Ovary (tissue), 9 donors: ENCODE results near the gene CMTM1. TPM values are rescaled to one million over a fixed set of nuclear protein-coding genes. Genes with fewer than 3 reads are reported as not detected.
A peak's percentile ranks its signal among the peaks of the same experiment; 100 is the strongest.

ENCODE experiments used
- DNase-seq, 5 donors: peaks; one replicate each; pipeline ENCODE4 v3.0.0-alpha.2; 2019 to 2020
- H3K27ac ChIP-seq, 2 donors: fragments of 200-600 bp; one replicate each; pipeline versions ENCODE4 v1.5.1 to v1.8.0; 2019 to 2022
- H3K27me3 ChIP-seq: fragments of 200-600 bp; one replicate; pipeline ENCODE4 v1.8.0; 2022
- H3K36me3 ChIP-seq: fragments of 200-600 bp; sonication (generic); one replicate; pipeline ENCODE4 v1.5.1; 2019
- H3K4me1 ChIP-seq: one replicate; pipeline ENCODE4 v1.8.1; 2013; ENCODE audit warnings: mild to moderate bottlenecking, moderate library complexity; ENCODE audit not compliant: insufficient read depth
- H3K4me3 ChIP-seq: fragments of 200-600 bp; sonication (generic); one replicate; pipeline ENCODE4 v1.5.1; 2017
- H3K9me3 ChIP-seq, 2 donors: fragments of 200-600 bp in 1 of 2; sonication (generic) in 1 of 2; one replicate each; pipeline versions ENCODE4 v1.5.1 to v1.8.1; 2013 to 2019; ENCODE audit warnings: mild to moderate bottlenecking in 1 of 2, moderate library complexity in 1 of 2
- EP300 ChIP-seq: sonication (generic); formaldehyde crosslinking; IDR thresholded peaks from one replicate; pipeline ENCODE4 v1.6.1; 2017; ENCODE audit warnings: antibody characterized with exemption
- POLR2A ChIP-seq: fragments of 450-650 bp; IDR thresholded peaks from one replicate; pipeline ENCODE4 v1.6.1; 2017; ENCODE audit warnings: antibody characterized with exemption, mild to moderate bottlenecking, moderate library complexity
- WGBS, 3 donors: extraction: QIAGEN DNeasy Blood & Tissue Kit in 1 of 3; methylation state at CpG; one replicate each; pipeline versions ENCODE4 v1.1.5 to v1.1.7; 2013 to 2017; 5-methylcytosine and 5-hydroxymethylcytosine counted together
- intact Hi-C, 4 donors: fragments of 100-400 bp; cut with DNase I; formaldehyde crosslinking; loops; one replicate each; pipeline versions ENCODE4 v1.11.0 to v1.15.1; 2022 to 2023
- polyA plus RNA-seq, 2 donors: library from polyadenylated mRNA; stranded (reverse); fragments of 200-250 nt in 1 of 2; fragments of 350-450 nt in 1 of 2; fragmentation: Illumina TruSeq in 1 of 2; extraction: RNeasy Lipid Tissue Mini Kit (QIAGEN cat#74804) in 1 of 2; gene quantifications; one replicate each; pipeline ENCODE4 v1.2.3, GENCODE V29; 2013 to 2014
- total RNA-seq, 7 donors: library from RNA; depleted of rRNA in 2 of 7; stranded (reverse); fragments of >200 nt in 2 of 7; fragmentation: NEBNext Ultra II Directional in 3 of 7; extraction: Animal tissue kit (Norgen Biotek cat#: 25700) in 3 of 7; gene quantifications; one replicate each; pipeline versions ENCODE4 v1.1.0 to v1.2.4, GENCODE V29; 2016 to 2023
- TF ChIP-seq, protein P1 (sequence below), 3 donors: fragments of 450-650 bp in 2 of 3; fragments of 200-600 bp in 1 of 3; IDR thresholded peaks; one replicate each; pipeline versions ENCODE4 v1.5.1 to v1.8.0; 2016 to 2022; ENCODE audit warnings: antibody characterized with exemption in 3 of 3, mild to moderate bottlenecking in 1 of 3
- donor health status: DM: no; HTN: no; CAD: no; lungs with moderate emphysema.
- donor health status: DM: no; HTN: no; CAD: no.
- donor health status: Bipolar disorder and iron deficiency.
- donor health status: DM: yes; HTN: yes; CAD: no.
- donor health status: DM: no; HTN: no; CAD: no.
- donor health status: DM: yes; HTN: yes; CAD: no.

Gene CMTM1
- total and polyA plus RNA-seq, 9 donors, result 0.22 to 7.1 (median 3.6) TPM

GRCh38 chr16:66585481-66586239, 19.4 kb downstream of the CMTM1 start:
- TF ChIP-seq, protein P1, sequence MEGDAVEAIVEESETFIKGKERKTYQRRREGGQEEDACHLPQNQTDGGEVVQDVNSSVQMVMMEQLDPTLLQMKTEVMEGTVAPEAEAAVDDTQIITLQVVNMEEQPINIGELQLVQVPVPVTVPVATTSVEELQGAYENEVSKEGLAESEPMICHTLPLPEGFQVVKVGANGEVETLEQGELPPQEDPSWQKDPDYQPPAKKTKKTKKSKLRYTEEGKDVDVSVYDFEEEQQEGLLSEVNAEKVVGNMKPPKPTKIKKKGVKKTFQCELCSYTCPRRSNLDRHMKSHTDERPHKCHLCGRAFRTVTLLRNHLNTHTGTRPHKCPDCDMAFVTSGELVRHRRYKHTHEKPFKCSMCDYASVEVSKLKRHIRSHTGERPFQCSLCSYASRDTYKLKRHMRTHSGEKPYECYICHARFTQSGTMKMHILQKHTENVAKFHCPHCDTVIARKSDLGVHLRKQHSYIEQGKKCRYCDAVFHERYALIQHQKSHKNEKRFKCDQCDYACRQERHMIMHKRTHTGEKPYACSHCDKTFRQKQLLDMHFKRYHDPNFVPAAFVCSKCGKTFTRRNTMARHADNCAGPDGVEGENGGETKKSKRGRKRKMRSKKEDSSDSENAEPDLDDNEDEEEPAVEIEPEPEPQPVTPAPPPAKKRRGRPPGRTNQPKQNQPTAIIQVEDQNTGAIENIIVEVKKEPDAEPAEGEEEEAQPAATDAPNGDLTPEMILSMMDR (IDR thresholded peaks at IDR 0.05), result no peak
- no peak for TF ChIP-seq POLR2A
- no peak for TF ChIP-seq EP300
- intact Hi-C loops, result no loop called here
- 69 to 77% (median 74%) methylated on average over 10 of the region's 10 CpGs for WGBS, 3 donors
- Histone ChIP-seq H3K4me3 (no peak overlapping the region), H3K9me3 (no peaks in the 10 kb centered on the region), H3K27me3 (no peaks in the 10 kb centered on the region), H3K27ac (no peak overlapping the region), H3K4me1 (no peaks in the 10 kb centered on the region), H3K36me3 (no peaks in the 10 kb centered on the region)
- DNase-seq, result no peak

- TF ChIP-seq, protein P1 (IDR thresholded peaks at IDR 0.05), result no peak
- TF ChIP-seq POLR2A (no peak), EP300 (no peak)
- Histone ChIP-seq H3K27ac (no peak overlapping the region), H3K4me3 (no peak overlapping the region)
Observed at GRCh38 chr16:66587881-66588600, 21.8 kb downstream of the CMTM1 start.

GRCh38 chr16:66588981-66589713, 22.9 kb downstream of the CMTM1 start:
- no peak overlapping the region for H3K4me3 ChIP-seq
- intact Hi-C loops, result no loop called here
- H3K4me1 ChIP-seq, result no peaks in the 10 kb centered on the region
- H3K27ac ChIP-seq, result no peak overlapping the region
- H3K9me3 ChIP-seq, result no peaks in the 10 kb centered on the region
- TF ChIP-seq, protein P1 (IDR thresholded peaks at IDR 0.05), result peak in 1 of 3 donors; percentile 11
- TF ChIP-seq EP300 (no peak), POLR2A (no peak)
- DNase-seq, result no peak
- H3K27me3 ChIP-seq, result no peaks in the 10 kb centered on the region
- WGBS, 3 donors, result 93 to 97% (median 94%) methylated on average over 8 of the region's 8 CpGs
- no peaks in the 10 kb centered on the region for H3K36me3 ChIP-seq

More at GRCh38 chr16:66587881-66588600, 21.8 kb downstream of the CMTM1 start:
- Histone ChIP-seq H3K36me3 (no peaks in the 10 kb centered on the region), H3K4me1 (no peaks in the 10 kb centered on the region), H3K9me3 (no peaks in the 10 kb centered on the region), H3K27me3 (no peaks in the 10 kb centered on the region)
- 44 to 53% (median 45%) methylated on average over 7 of the region's 7 CpGs for WGBS, 3 donors
- intact Hi-C loops, result no loop called here
- DNase-seq, result no peak

- DNase-seq, result no peak
- 76 to 85% (median 83%) methylated on average over 8 of the region's 8 CpGs for WGBS, 3 donors
- intact Hi-C loops, result no loop called here
Observed at GRCh38 chr16:66590322-66590721, 24.1 kb downstream of the CMTM1 start.

More at GRCh38 chr16:66590322-66590721, 24.1 kb downstream of the CMTM1 start:
- H3K4me1 ChIP-seq, result no peaks in the 10 kb centered on the region
- H3K4me3 ChIP-seq, result no peak overlapping the region
- H3K27ac ChIP-seq, result no peak overlapping the region
- TF ChIP-seq EP300 (no peak), POLR2A (no peak)
- TF ChIP-seq, protein P1 (IDR thresholded peaks at IDR 0.05), result no peak
- no peaks in the 10 kb centered on the region for H3K27me3 ChIP-seq
- no peaks in the 10 kb centered on the region for H3K36me3 ChIP-seq
- H3K9me3 ChIP-seq, result no peaks in the 10 kb centered on the region
